Measurements from ENCODE around the gene DCLRE1A. TPM values are rescaled to one million over a fixed set of nuclear protein-coding genes. Genes with fewer than 3 reads are reported as not detected.
"Not testable (repeated sequence)": the region's sequence is repeated elsewhere in the genome, so short reads cannot be mapped to it uniquely, and the experiment has no call there.

Gene DCLRE1A
- total RNA-seq, 1 donor from 2014 or later, result 2.7 TPM

DNA sequence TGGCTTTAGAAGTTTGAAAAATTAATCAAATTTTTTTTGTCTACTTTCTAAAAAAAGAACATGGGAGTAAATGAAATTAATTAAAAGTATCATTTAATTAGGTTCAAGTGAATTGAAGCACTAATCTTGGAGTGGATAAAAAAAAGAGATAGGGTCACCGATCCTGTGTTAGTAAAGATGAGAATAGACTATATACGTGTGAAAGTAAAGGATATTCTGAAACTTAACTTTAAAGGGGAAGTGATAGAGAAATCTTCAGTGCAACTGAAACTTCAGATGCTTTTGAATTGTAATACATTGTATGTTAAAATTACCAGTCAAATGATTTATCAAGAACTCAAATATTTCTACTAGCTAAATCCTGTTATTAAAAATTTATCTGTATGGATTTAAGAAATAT, 5.4 kb upstream of the DCLRE1A start:
- DNase-seq (ENCODE audit: low spot score), result no peak

DNA sequence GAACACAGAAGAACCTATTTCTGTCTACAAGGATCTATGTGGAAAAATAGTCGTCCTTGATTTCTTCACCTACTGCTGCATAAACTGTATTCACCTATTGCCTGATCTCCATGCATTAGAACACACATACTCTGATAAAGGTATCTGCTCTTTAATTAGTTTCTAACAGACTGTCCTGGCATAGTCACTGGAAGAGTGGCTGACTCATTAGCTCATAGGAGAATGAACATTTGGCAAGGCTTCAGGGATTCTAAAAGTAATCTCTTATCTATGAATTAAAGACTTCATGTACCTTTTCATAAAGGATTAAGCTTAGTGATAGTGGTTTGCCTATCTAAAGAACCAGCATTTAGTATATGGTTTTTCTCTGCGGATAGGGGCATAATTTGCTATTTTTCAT, 4.7 kb upstream of the DCLRE1A start:
- DNase-seq (ENCODE audit: low spot score), result no peak

DNA sequence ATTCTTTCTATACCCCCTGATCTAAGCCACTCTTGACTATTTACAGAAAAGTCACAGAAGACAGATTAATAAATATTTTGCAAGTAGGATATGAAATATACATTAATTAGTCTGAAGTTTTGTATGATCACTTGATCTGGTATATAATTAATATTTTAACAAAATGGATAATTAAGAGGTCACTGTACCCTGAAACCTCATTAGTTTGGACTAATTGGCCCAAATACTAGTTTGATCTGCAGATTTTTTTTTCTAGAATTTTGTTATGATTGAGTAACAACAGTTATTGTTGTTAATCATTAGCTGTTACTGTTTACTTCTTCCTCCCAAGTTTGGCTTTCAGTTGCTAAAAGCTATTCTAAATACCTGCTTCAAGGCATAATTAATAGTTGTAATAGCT, 3.3 kb upstream of the DCLRE1A start:
- DNase-seq (ENCODE audit: low spot score), result no peak

DNA sequence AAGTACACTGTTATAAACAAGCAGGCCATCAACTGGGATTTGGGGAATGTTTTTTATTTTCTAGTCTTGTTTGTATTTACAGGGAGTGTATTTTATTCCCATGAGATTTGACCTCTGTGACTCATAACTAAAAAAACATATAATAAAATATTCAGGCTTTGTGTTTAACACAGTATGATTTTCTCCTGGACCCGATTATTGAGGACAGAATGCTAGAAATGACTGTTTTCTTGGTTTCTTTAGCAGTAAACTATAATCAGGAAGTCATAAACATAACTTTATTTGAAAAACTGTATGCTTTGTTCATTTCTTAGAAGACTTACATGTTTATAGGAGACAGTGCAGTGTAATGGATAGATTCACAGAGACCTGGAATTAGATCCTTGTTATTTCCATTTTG, 2.7 kb upstream of the DCLRE1A start:
- no peak for DNase-seq (ENCODE audit: low spot score)

DNA sequence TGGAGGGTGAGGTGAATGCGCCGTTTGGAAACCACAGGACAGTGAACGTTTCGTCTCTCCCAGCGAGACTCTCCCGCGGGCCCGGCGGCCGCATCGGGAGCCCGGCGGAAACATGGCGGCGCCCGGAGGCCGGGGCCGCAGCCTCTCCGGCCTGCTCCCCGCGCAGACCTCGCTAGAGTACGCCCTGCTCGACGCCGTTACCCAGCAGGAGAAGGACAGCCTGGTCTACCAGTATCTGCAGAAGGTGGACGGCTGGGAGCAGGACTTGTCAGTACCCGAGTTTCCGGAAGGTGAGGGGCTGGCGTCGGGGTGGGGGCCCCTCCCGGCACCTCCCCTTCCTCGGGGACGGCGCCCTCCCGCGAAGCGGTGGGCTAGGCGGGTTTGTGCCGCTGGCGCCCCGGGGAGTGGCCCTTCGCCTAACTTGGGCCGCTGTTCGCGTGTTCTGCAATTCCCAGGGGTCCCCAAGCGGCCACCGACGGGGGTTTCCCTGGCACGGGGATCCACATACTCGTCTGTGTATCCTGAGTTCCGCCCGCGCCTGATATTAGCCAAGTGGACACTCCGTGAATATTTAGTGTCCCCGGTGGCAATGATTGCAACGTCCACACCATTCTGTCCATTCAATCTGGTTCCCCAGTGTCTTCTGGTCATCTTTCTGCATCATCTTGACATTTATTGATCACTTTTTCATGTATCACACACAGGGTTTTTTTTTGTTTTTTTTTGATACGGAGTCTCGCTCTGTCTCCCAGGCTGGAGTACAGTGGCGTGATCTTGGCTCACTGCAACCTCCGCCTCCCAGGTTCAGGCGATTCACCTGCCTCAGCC, 1.1 kb upstream of the DCLRE1A start:
- peak; percentile 91 for DNase-seq (ENCODE audit: low spot score)

DNA sequence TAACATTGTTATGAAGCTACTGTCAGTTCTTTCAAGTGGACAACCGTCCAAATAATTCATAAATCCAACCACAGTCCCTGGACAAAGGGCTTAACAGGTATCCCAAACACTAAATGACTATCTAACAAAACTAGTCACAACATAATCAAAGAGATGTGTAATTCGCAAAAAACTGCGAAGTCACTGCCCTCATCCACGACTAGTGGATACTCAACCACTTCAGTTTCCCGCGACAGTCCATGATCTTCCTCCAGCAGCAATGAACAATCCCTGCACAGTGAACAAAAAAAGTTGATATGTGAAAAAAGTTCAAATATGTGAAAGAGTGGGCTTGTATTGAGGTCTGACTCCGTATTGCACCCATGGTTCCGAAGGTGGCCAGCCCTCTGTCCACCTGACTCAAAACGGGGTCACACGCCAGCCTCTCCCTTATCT, 287 bp downstream of the DCLRE1A start:
- DNase-seq (ENCODE audit: low spot score), result no peak

DNA sequence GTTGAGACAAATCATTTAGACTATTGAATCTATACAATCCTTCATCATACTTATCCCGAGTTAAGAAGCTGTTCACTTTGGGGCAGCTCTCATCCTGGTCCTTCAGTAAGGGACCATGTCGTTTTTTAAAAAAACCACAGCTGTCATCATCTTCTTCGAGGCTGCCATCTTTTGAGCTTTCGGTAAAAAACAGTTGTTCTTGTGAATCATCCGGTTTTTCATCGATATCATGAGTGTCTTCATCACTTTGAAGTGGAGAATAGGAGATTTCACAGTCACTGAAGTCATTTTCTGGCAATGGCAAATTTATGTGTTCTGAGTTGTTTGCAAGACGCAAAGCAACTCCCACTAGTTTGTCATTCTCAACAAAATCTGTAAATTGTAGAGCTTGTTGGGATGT, 3.9 kb downstream of the DCLRE1A start:
- no peak for DNase-seq (ENCODE audit: low spot score)

DNA sequence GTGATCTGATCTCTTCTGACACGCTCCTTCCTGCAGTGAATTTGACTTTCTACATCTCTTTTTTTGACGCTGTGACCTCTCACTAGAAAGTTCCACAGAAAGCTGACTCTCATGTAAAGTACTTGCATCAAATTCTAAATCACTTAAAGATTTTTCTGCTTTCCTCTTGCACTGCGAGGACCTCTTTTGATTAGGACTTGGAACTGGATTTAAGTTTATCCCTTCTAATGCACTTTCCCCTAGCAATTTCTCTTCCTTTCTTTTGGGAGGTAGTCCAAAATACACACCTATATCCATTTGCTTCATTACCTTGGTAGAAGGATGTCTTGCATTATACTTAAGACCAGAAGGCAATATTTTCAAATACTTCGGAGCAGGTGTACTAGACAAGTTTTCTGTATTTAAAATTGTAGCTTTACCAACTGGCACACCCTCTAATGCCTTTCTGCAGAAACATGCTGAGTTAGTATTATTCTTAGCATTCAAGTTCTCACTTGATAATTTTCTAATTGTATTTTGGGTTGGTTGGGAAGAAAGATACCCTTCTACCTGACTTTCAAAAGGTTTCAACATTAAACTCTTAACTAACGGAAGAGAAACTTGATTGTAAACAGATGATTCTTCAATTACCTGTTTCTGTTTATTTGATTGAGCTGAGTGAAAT, 4.6 kb downstream of the DCLRE1A start:
- no peak for DNase-seq (ENCODE audit: low spot score)

DNA sequence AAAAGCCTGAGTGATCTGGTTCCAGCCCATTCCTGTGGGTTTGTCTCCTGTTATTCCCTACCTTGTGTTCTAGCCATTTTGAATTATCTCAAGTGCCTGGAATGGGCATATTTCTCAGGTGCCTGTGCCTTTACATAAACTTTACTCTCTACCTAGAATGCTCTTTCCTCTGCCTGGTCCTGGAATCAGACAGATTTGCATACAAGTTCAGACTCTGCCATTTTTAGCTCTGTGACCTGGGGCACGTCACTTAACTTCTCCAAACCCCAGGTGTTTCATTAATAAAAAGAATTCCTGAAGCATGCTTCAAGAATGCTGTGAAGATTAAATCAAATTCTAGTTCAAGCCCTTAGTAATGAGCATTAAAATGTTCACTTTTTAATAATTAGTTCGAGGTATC, 7.8 kb downstream of the DCLRE1A start:
- DNase-seq (ENCODE audit: low spot score), result no peak

DNA sequence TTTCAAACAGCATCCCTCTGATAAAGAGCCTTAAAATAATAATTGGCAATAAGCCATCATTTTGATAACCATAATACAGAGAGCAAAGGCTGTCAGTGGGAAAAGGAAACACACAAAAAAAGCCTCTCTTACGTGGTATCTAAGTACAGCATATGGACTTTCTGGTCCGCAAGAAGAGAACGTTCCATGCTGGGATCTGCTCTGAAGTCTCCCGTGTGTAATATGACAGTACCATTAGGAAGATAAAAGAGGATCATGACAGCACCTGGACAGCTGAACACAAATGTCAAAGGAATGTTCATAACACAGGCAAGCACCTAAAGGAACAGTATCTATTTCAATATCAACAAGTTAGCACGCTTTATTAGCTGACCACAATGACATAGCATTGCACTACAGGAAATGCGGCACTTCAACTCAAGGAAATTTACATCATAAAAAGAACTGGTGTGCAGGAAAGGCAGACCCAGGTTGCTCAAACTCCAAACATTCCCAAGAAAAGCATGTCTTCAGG, 9.9 kb downstream of the DCLRE1A start:
- DNase-seq (ENCODE audit: low spot score), result no peak

DNA sequence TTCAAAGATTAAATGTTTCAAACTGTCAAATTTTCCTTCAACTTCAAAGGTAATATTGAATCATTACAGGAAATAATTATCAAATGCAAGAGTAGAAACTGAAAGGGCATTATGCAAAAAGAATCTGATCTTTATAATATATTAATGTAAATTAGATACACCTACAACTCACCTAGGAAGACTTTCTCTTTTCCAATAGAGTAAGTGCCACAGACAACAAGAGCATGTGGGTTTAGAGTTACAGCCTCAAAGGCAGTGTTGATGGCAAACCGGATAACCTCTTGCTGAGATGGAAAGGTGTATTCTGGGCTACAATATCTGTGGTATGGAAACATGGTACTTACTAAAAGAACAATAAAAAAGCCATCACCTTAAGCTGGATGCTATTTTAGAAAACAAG, 11.7 kb downstream of the DCLRE1A start:
- no peak for DNase-seq (ENCODE audit: low spot score)

DNA sequence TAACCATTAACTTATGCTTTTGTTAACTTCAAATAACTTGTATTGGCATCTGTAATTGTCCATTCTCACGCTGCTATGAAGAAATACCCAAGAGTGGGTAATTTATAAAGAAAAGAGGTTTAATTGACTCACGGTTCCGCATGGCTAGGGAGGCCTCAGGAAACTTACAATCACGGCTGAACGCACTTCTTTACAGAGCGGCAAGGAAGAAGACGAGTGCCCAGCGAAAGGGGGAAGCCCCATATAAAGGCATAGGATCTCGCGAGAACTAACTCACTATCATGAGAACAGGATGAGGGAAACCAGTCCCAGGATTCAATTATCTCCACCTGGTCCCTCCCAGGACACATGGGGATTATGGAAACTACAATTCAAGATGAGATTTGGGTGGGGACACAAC, 25.3 kb downstream of the DCLRE1A start:
- not testable (repeated sequence) for DNase-seq (ENCODE audit: low spot score)

DNA sequence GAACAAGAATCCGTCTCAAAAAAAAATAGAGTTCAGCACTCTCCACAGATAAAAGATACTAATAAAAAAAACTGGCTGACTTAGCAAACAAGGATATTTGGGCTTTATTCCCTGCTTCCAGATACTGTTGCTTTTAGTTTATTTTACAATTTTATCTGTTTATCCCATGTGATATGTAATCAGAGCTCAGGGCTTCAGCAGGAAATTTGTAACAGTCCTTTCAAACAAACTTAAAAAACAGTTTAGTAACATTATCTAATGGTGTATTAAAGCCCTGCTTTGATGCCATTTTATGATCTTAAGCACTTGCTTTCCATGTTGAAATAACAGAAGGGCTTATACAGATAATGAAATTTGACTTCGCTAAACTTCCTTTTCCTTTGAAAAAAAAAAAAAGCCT, 28.1 kb downstream of the DCLRE1A start:
- DNase-seq (ENCODE audit: low spot score), result no peak

DNA sequence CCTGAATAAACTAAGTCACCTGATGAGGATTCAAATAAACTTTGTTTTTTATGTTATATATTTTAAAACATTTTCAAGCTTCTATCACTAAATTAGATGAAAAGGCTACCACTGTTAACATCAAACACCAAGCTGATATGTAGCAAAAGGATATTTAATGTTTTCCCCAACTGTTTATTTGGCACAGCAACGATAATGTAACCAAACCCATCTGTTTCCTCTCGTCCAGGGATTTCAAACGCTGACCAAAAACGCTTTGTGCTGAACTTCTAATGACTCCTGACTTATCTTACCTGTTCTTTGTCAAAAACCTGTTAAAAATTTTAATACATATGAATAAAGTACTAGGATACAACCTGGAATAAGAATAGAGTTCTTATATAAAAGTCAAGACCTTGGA, 30.5 kb downstream of the DCLRE1A start:
- no peak for DNase-seq (ENCODE audit: low spot score)

DNA sequence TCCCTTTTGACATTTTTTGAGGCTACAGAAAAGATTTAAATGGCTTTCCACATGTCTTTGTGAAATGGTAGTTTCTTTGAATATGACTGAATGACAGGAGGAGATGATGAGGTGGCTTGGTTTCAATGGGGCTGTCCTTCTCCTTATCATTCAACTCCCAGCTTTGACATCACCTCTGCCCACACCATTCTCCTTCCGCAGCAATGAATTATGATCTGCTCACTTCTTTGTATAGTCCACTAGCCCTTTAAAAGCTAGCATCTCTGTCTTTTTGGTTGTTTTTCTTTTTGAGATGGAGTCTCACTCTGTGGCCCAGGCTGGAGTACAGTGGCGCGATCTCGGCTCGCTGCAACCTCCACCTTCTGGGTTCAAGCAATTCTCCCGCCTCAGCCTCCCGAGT, 31.7 kb downstream of the DCLRE1A start:
- no peak for DNase-seq (ENCODE audit: low spot score)

DNA sequence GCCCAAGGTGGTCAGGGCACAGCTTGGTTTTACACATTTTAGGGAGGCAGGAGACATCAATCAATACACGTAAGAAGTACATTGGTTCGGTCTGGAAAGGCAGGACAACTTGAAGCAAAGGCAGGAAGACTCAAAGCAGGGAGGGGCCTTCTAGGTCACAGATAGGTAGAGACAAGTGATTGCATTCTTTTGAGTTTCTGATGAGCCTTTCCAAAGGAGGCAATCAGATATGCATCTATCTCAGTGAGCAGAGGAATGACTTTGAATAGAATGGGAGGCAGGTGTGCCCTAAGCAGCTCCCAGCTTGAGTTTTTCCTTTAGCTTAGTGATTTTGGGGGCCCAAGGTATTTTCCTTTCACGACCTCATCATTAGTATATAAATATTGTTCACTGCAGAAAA, 32.6 kb downstream of the DCLRE1A start:
- DNase-seq (ENCODE audit: low spot score), result not testable (repeated sequence)

DNA sequence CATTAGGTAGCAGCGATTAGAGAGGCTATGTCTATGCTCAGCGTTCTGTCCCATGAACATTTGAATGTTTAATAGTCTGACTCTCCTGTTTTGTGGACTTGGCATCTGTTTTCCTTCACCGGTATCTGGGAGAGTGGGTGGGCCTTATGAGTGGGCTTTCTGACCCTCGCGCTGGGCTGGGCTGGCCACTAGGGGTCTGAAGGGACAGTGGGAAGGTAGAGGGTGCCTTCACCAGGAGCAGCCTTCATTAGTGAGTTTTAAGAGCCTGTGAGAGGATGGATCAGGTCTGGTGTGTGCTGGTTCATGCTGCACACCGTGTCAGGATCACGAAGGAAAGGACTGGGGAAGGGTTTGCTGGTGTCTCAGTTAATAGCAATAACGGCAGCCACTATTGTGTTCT, 33.4 kb downstream of the DCLRE1A start:
- DNase-seq (ENCODE audit: low spot score), result no peak

DNA sequence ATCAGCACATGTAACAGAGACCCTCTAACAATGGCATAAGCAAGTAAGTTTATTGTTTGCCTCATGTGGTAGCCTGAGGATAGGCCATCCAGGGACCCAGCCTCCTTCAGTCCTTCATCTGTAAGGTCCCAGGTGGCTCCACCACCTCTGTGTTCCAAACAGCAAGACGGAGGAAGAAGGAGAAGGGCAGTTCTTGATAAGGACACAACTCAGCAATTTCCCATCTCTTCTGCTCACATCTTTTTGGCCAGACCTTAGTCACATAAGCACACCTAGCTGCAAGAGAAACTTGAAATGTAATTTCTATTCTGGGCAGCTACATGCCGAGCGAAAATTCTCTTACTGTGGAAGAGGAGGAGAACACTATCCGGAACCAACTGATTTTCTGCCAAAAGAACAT, 33.9 kb downstream of the DCLRE1A start:
- DNase-seq (ENCODE audit: low spot score), result no peak

DNA sequence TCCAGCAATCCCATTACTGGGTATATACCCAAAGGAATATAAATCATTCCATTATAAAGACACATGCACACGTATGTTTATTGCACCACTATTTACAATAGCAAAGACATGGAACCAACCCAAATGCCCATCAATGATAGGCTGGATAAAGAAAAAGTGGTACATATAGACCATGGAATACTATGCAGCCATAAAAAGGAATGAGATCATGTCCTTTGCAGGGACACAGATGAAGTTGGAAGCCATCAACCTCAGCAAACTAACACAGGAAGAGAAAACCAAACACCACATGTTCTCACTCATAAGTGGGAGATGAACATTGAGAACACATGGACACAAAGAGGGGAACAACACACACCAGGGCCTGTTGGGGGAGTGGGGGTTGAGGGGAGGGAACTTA, 39.2 kb downstream of the DCLRE1A start:
- not testable (repeated sequence) for DNase-seq (ENCODE audit: low spot score)

DNA sequence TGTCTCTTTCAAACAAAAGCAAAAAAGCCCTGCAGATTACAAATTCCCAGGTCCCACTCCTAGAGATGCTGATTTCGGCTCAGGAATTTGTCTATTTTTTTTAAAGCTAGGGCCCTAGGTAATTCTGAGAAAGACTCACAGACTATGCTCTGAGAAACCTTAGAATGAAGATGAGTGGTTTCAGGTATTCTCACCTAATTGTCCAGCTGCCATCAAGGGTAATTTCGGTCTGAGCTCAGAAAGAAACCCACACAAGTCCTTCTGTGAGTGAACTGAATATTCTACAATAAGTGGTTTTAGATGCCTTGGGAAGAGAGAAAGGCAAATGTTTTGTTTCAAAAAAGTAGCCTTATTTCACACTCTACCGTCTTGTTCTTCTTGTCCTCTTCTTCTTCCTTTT, 45.7 kb downstream of the DCLRE1A start:
- no peak for DNase-seq (ENCODE audit: low spot score)

DNA sequence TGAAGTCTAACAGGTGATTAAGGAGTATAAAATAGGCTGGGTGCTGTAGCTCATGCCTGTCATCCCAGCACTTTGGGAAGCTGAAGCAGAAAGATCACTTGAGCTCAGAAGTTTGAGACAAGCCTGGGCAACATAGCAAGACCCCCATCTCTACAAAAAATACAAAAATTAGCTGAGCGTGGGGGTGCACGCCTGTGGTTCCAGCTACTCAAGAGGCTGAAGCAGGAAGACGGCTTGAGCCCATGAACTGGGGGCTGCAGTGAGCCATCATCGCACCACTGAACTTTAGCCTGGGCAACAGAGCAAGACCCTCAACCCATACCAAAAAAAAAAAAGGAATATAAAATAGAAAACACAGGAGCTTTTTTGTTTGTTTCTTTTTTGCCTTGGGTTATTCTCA, 47.4 kb downstream of the DCLRE1A start:
- DNase-seq (ENCODE audit: low spot score), result no peak

DNA sequence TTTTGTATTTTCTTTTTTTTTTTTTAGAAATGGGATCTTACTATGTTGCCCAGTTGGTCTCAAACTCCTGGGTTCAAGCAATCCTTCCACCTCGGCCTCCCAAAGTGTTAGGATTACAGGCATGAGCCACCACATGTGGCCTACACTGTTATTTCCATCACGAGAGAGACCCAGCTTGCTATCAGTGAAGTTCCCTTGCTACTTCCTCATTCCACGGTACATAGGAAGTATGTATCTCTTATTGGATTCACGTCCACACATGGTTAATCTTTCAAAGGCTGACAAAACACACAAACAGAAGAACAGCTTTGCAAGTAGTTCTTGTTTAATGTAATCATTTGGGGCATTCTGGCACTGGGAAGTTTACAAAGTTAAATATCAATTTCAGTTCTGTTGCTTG, 50.9 kb downstream of the DCLRE1A start:
- DNase-seq (ENCODE audit: low spot score), result no peak

DNA sequence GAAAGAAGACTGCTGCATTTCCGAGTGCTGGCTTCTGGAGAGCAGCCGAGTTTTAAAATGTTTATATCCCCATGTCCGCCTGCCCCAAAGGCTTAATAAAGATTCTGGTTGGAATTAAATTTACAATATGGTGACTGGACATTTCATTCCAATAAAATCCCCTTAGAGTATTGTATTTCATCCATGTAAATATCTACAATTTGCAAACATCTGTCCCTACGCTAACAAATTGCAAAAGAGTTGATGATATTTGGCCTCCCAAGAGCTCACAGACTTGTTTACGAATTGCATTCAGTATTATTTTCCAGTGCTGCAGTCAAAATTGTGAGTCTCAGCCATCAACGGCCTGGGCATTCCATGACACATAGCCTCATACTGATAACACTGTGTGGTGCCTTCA, 52.3 kb downstream of the DCLRE1A start:
- no peak for DNase-seq (ENCODE audit: low spot score)
